ENCODE measurements around the gene TEX51.

GRCh38 chr2:126880324-126880723 is 18.4 kb upstream of the TEX51 start:
- TF ChIP-seq CTCF (IDR thresholded peaks at IDR 0.05) (no peak), POLR2A (IDR thresholded peaks at IDR 0.05) (no peak)
